Esophagus muscularis mucosa (tissue), 4 donors: ENCODE measurements around the gene KIF26B. TPM values are rescaled to one million over a fixed set of nuclear protein-coding genes. Genes with fewer than 3 reads are reported as not detected.

ENCODE experiments used
- DNase-seq: peaks from one replicate; pipeline ENCODE4 v3.0.0-alpha.2; 2017; ENCODE audit errors: extremely low spot score
- H3K27ac ChIP-seq, 4 donors: fragments of 200-600 bp; sonication (generic); replicated peaks in 1 of 4; 1 replicate in 3 of 4; 2 replicates in 1 of 4; pipeline ENCODE4 v1.5.1; 2016 to 2019; ENCODE audit warnings: mild to moderate bottlenecking in 1 of 4
- H3K27me3 ChIP-seq, 4 donors: fragments of 200-600 bp; sonication (generic); one replicate each; pipeline versions ENCODE4 v1.5.1 to v1.6.0; 2016 to 2019
- H3K36me3 ChIP-seq, 4 donors: fragments of 200-600 bp; sonication (generic); one replicate each; pipeline ENCODE4 v1.5.1; 2016 to 2019
- H3K4me1 ChIP-seq, 4 donors: fragments of 200-600 bp; sonication (generic); one replicate each; pipeline ENCODE4 v1.5.1; 2016 to 2019
- H3K4me3 ChIP-seq, 4 donors: fragments of 200-600 bp; sonication (generic); 1 replicate in 2 of 4; 2 replicates in 2 of 4; pipeline ENCODE4 v1.5.1; 2016 to 2019; ENCODE audit warnings: mild to moderate bottlenecking in 4 of 4, moderate library complexity in 1 of 4
- H3K9me3 ChIP-seq, 4 donors: fragments of 200-600 bp; sonication (generic); 1 replicate in 3 of 4; 2 replicates in 1 of 4; pipeline ENCODE4 v1.5.1; 2016 to 2019
- EP300 ChIP-seq: sonication (generic); formaldehyde crosslinking; IDR thresholded peaks from one replicate; pipeline ENCODE4 v1.6.1; 2017; ENCODE audit warnings: antibody characterized with exemption
- POLR2A ChIP-seq: fragments of 450-650 bp; IDR thresholded peaks from one replicate; pipeline ENCODE4 v1.6.1; 2017; ENCODE audit warnings: antibody characterized with exemption, moderate library complexity, mild to moderate bottlenecking, low read depth
- POLR2AphosphoS5 ChIP-seq, 2 donors: sonication (generic); formaldehyde crosslinking; IDR thresholded peaks; one replicate each; pipeline ENCODE4 v1.6.1; 2017; ENCODE audit warnings: antibody characterized with exemption in 2 of 2
- WGBS: methylation state at CpG from one replicate; pipeline ENCODE4 v1.1.5; 2018; 5-methylcytosine and 5-hydroxymethylcytosine counted together
- intact Hi-C: fragments of 100-400 bp; cut with DNase I; formaldehyde crosslinking; loops from one replicate; pipeline ENCODE4 v1.15.1; 2023
- total RNA-seq, 4 donors: library from RNA; depleted of rRNA; stranded (reverse); fragments of >200 nt; gene quantifications; one replicate each; pipeline versions ENCODE4 v1.1.0 to v1.2.1, GENCODE V29; 2016
- TF ChIP-seq, protein P1 (sequence below), 3 experiments: fragments of 200-600 bp in 2 of 3; fragments of 450-650 bp in 1 of 3; sonication (generic) in 2 of 3; IDR thresholded peaks; one replicate each; pipeline ENCODE4 v1.5.1; 2017 to 2019; ENCODE audit warnings: antibody characterized with exemption in 3 of 3, mild to moderate bottlenecking in 2 of 3, moderate library complexity in 1 of 3

KIF26B gene
- total RNA-seq, 4 donors from 2014 or later, result 0.13 to 3.7 (median 1.3) TPM

DNA sequence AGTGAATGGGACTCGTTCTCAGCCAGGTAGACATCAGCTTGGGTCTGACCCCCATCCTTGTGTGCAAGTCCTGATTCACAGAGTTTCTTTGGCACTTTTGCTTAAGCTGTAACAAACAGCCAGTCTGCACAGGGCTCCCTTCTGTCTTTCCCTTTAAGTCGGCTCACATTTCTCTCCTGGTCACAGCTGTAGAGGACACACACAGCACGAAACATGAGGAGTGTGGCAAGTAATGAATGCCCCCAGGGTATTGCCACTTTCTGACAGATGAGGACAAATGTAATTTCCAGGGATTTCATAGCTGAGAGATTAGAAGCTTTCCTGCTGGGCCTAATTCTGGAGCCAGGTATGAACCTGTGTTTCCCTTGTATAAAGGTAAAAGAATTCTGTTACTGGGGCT lies 423.5 kb downstream of the KIF26B start:
- Histone ChIP-seq H3K36me3 (no peaks in the 10 kb centered on the region), H3K9me3 (no peaks in the 10 kb centered on the region), H3K27me3 (no peaks in the 10 kb centered on the region), H3K4me3 (no peak overlapping the region), H3K27ac (no peak overlapping the region), H3K4me1 (no peaks in the 10 kb centered on the region)
- intact Hi-C loops, result no loop called here
- no peak for DNase-seq
- TF ChIP-seq POLR2A (no peak), POLR2AphosphoS5 (IDR thresholded peaks at IDR 0.05) (no peak), EP300 (no peak)
- TF ChIP-seq, protein P1, sequence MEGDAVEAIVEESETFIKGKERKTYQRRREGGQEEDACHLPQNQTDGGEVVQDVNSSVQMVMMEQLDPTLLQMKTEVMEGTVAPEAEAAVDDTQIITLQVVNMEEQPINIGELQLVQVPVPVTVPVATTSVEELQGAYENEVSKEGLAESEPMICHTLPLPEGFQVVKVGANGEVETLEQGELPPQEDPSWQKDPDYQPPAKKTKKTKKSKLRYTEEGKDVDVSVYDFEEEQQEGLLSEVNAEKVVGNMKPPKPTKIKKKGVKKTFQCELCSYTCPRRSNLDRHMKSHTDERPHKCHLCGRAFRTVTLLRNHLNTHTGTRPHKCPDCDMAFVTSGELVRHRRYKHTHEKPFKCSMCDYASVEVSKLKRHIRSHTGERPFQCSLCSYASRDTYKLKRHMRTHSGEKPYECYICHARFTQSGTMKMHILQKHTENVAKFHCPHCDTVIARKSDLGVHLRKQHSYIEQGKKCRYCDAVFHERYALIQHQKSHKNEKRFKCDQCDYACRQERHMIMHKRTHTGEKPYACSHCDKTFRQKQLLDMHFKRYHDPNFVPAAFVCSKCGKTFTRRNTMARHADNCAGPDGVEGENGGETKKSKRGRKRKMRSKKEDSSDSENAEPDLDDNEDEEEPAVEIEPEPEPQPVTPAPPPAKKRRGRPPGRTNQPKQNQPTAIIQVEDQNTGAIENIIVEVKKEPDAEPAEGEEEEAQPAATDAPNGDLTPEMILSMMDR (IDR thresholded peaks at IDR 0.05), result no peak
- 88% methylated on average over 3 of the region's 3 CpGs for WGBS

DNA sequence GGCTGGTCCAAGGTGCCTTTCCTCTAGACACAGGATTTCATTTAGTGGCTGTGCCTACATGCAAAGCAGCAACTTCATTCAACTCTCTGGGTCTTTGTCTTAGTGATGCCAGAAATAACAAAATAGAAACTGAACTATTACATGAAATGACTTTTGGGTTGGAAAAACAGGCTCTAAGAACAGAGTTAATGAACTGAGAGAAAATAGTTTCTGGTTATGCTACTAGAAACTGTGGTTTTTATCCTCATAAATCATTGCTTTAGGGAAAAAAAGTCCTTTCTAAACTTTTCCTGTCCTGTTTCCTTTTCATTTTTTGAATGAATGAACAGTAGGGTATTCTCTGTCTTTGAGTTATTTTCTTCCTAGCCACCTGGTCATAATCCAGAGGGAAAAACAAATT lies 424.0 kb downstream of the KIF26B start:
- Histone ChIP-seq H3K27me3 (no peaks in the 10 kb centered on the region), H3K36me3 (no peaks in the 10 kb centered on the region), H3K4me1 (no peaks in the 10 kb centered on the region), H3K9me3 (no peaks in the 10 kb centered on the region), H3K4me3 (no peak overlapping the region), H3K27ac (no peak overlapping the region)
- intact Hi-C loops, result no loop called here
- DNase-seq, result no peak
- TF ChIP-seq EP300 (no peak), POLR2A (no peak), POLR2AphosphoS5 (IDR thresholded peaks at IDR 0.05) (no peak)
- TF ChIP-seq, protein P1 (IDR thresholded peaks at IDR 0.05), result no peak

DNA sequence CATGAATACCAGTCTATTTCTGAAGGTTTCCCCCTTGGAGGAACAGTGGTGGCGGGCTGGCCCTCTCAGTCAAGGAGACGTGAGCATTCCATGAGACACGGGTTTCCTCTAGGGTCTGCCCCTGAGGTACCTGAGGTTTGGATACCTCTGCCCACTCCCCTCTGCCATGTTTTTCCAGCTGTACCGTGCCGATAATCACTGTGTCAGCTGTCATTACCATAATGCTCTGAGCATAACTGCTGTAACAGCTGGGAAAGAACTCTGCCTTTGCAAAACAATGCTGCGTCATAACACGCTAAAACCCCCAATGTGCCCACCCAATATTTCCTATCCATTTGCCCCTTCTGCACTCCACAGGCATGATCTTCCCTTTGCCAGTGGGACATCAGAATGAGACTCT lies 425.1 kb downstream of the KIF26B start:
- DNase-seq, result no peak
- Histone ChIP-seq H3K4me1 (no peaks in the 10 kb centered on the region), H3K36me3 (no peaks in the 10 kb centered on the region), H3K27ac (no peak overlapping the region), H3K4me3 (no peak overlapping the region), H3K27me3 (no peaks in the 10 kb centered on the region), H3K9me3 (no peaks in the 10 kb centered on the region)
- 90% methylated on average over 7 of the region's 7 CpGs for WGBS
- TF ChIP-seq POLR2AphosphoS5 (IDR thresholded peaks at IDR 0.05) (no peak), EP300 (no peak), POLR2A (no peak)
- TF ChIP-seq, protein P1 (IDR thresholded peaks at IDR 0.05), result no peak
- intact Hi-C loops, result no loop called here

DNA sequence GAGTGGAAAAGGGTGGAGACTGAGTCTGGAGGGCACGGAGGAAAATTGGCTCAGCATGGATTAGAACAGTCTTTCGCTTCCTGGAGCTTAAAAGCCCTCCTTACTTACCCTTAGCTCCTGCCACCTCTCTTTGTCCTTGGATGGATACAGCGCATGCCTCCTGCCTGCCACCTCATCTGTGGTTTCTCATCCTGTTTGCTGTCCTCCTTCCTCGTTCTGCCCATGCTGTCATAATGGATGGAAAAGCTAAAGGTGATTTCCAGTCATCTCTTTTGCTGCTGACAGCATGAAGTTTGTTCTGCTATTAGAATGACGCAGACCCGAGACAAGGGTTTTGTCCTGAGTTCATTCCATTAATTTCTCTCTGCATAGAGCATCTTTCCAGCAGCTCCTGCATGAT lies 425.9 kb downstream of the KIF26B start:
- Histone ChIP-seq H3K27me3 (no peaks in the 10 kb centered on the region), H3K4me1 (peaks cover 0 to 7% (median 7%) of the 10 kb centered on the region in 4 donors), H3K4me3 (no peak overlapping the region), H3K9me3 (no peaks in the 10 kb centered on the region), H3K36me3 (no peaks in the 10 kb centered on the region), H3K27ac (no peak overlapping the region)
- intact Hi-C loops, result no loop called here
- no peak for TF ChIP-seq EP300
- TF ChIP-seq POLR2AphosphoS5 (IDR thresholded peaks at IDR 0.05), result no peak
- no peak for TF ChIP-seq POLR2A
- TF ChIP-seq, protein P1 (IDR thresholded peaks at IDR 0.05), result no peak
- WGBS, result 98% methylated on average over 6 of the region's 6 CpGs
- DNase-seq, result no peak

DNA sequence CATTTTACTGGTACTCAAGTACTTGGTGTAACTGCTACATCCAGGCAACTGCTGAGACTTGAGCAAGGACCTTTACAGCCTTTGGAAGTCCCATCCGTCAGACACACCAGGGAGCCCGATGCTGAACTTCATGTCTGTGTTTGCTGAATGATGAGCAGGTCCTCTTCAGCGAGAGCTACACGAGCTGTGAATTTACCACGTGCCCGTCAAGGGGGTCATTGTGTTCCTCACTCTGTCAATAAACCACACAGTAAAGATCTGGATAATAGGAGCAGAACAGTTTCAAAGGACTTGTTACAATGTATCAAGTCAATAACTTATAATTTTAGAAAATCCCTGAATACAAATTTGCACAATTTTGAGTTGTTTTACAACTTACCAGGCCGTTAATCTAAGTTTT lies 427.2 kb downstream of the KIF26B start:
- intact Hi-C loops, result no loop called here
- no peaks in the 10 kb centered on the region for H3K36me3 ChIP-seq
- H3K4me1 ChIP-seq, result peaks cover 0 to 10% (median 9%) of the 10 kb centered on the region in 4 donors
- H3K27me3 ChIP-seq, result no peaks in the 10 kb centered on the region
- TF ChIP-seq, protein P1 (IDR thresholded peaks at IDR 0.05), result no peak
- no peak for TF ChIP-seq POLR2A
- TF ChIP-seq POLR2AphosphoS5 (IDR thresholded peaks at IDR 0.05), result no peak
- no peak for TF ChIP-seq EP300
- no peaks in the 10 kb centered on the region for H3K9me3 ChIP-seq
- DNase-seq, result no peak
- 85% methylated on average over 7 of the region's 7 CpGs for whole genome bisulfite sequencing
- H3K4me3 ChIP-seq, result no peak overlapping the region
- H3K27ac ChIP-seq, result no peak overlapping the region
